GM12891 (cell line): ENCODE data around the gene RPUSD1.

Experiments used
- PAX5 ChIP-seq: IDR thresholded peaks from 2 replicates; pipeline ENCODE4 v1.6.1; 2011; ENCODE audit warnings: low read length, moderate library complexity, mild to moderate bottlenecking; ENCODE audit not compliant: insufficient read depth, severe bottlenecking
- POLR2A ChIP-seq: IDR thresholded peaks from 2 replicates; pipeline ENCODE4 v1.6.1; 2011; ENCODE audit warnings: low read depth, low read length, control low read depth
- POLR2AphosphoS5 ChIP-seq: IDR thresholded peaks from 2 replicates; pipeline ENCODE4 v1.6.1; 2011; ENCODE audit warnings: low read depth, low read length, control low read depth

DNA sequence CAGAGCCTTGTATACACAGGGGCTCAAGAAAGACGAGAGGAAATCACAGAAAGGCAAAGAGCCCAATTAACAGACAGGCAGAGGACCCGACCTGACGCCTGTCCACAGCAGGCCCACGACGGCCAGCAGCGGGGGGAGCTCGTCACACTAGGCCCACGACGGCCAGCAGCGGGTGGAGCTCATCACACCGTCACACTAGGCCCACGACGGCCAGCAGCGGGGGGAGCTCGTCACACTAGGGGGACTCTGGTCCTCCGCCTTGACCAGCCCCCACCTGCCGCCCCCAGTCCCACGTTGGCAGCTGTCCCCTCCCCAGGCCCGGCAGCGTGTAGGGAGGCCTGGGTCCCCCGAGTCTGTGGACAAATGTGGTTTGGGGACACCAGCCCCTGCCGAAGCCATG, 36.0 kb upstream of the RPUSD1 start:
- TF ChIP-seq POLR2A, result no peak
- no peak for TF ChIP-seq PAX5
- TF ChIP-seq POLR2AphosphoS5, result no peak
